ENCODE results near the gene RNF167. TPM values are rescaled to one million over a fixed set of nuclear protein-coding genes. Genes with fewer than 3 reads are reported as not detected.
"Not testable (repeated sequence)": the region's sequence is repeated elsewhere in the genome, so short reads cannot be mapped to it uniquely, and the experiment has no call there.

RNF167 gene
- total RNA-seq, 1 experiment from 2014 or later, result 135 TPM

GRCh38 chr17:4919511-4920047, 20.5 kb upstream of the RNF167 start:
- H3K27ac ChIP-seq, result no peak overlapping the region
- POLR2A ChIA-PET (ENCODE audit: unreplicated experiment), result interaction anchor here (0.8 kb wide), 1 partner anchor 109 kb away, joined by 3 read pairs; no protein-coding TSS in a partner anchor
- H3K36me3 ChIP-seq (ENCODE audit: low read depth), result no peaks in the 10 kb centered on the region
- H3K4me1 ChIP-seq (replicated peaks; ENCODE audit: insufficient read depth), result no peaks in the 10 kb centered on the region
- BruUV-seq (replicated peaks), result no TSS peak
- no peak for DNase-seq
- H3K4me3 ChIP-seq, result no peak overlapping the region
- no peaks in the 10 kb centered on the region for H3K9me2 ChIP-seq (ENCODE audit: insufficient read depth)
- peaks cover 3% of the 10 kb centered on the region; the same call in 1 of the 2 replicates for H3F3A ChIP-seq (ENCODE audit: insufficient read depth, low read depth)
- no peaks in the 10 kb centered on the region for H3K9me3 ChIP-seq (ENCODE audit: insufficient read depth, low read depth)
- no peaks in the 10 kb centered on the region for H3K27me3 ChIP-seq (ENCODE audit: insufficient read depth, low read depth)
- no peaks in the 10 kb centered on the region for H4K20me1 ChIP-seq (ENCODE audit: insufficient read depth)
- CTCF ChIA-PET, result interaction anchor here (0.7 kb wide), 1 partner anchor 672 kb away, joined by 7 read pairs; no protein-coding TSS in a partner anchor
- H3K79me2 ChIP-seq (ENCODE audit: low read depth), result no peaks in the 10 kb centered on the region
- TF ChIP-seq CTCF (conservative IDR thresholded peaks at IDR 0.05) (no peak), EZH2 (IDR thresholded peaks at IDR 0.05; ENCODE audit: low read depth) (no peak)
- intact Hi-C loops (cut with micrococcal nuclease; ENCODE audit: unreplicated experiment), result no loop called here
- H3K4me2 ChIP-seq, result no peak overlapping the region
- no peak overlapping the region for H2AFZ ChIP-seq

- no peak for DNase-seq
- Histone ChIP-seq H4K20me1 (ENCODE audit: insufficient read depth) (no peaks in the 10 kb centered on the region), H2AFZ (no peak overlapping the region), H3K79me2 (ENCODE audit: low read depth) (no peaks in the 10 kb centered on the region), H3K4me2 (no peak overlapping the region), H3K36me3 (ENCODE audit: low read depth) (no peaks in the 10 kb centered on the region), H3F3A (ENCODE audit: insufficient read depth, low read depth) (peaks cover 3% of the 10 kb centered on the region; the same call in 1 of the 2 replicates), H3K9me3 (ENCODE audit: insufficient read depth, low read depth) (no peaks in the 10 kb centered on the region), H3K27ac (no peak overlapping the region), H3K27me3 (ENCODE audit: insufficient read depth, low read depth) (no peaks in the 10 kb centered on the region), H3K4me3 (no peak overlapping the region), H3K9me2 (ENCODE audit: insufficient read depth) (no peaks in the 10 kb centered on the region), H3K4me1 (replicated peaks; ENCODE audit: insufficient read depth) (no peaks in the 10 kb centered on the region)
- BruUV-seq (replicated peaks), result no TSS peak
- no peak for TF ChIP-seq EZH2 (IDR thresholded peaks at IDR 0.05; ENCODE audit: low read depth)
- TF ChIP-seq CTCF (conservative IDR thresholded peaks at IDR 0.05), result no peak
- ChIA-PET POLR2A (ENCODE audit: unreplicated experiment) (interaction anchor here (0.7 kb wide), 1 partner anchor 673 kb away, joined by 12 read pairs; no protein-coding TSS in a partner anchor), CTCF (no interaction called here)
- intact Hi-C loops (cut with micrococcal nuclease; ENCODE audit: unreplicated experiment), result no loop called here
These were observed 19.6 kb upstream of the RNF167 start for GRCh38 chr17:4920351-4921048.

GRCh38 chr17:4921320-4921719, 18.7 kb upstream of the RNF167 start:
- POLR2A ChIA-PET (ENCODE audit: unreplicated experiment), result interaction anchor here (0.7 kb wide), 2 partner anchors 535 to 673 kb away, joined by 3 to 12 read pairs; no protein-coding TSS in a partner anchor
- intact Hi-C loops (cut with micrococcal nuclease; ENCODE audit: unreplicated experiment), result no loop called here
- no peak overlapping the region for H3K4me3 ChIP-seq
- no peaks in the 10 kb centered on the region for H3K9me2 ChIP-seq (ENCODE audit: insufficient read depth)
- no peak overlapping the region for H3K4me2 ChIP-seq
- no peaks in the 10 kb centered on the region for H3K4me1 ChIP-seq (replicated peaks; ENCODE audit: insufficient read depth)
- CTCF ChIA-PET, result interaction anchor here (0.6 kb wide), 1 partner anchor 44 kb away, joined by 4 read pairs; no protein-coding TSS in a partner anchor
- H3K79me2 ChIP-seq (ENCODE audit: low read depth), result no peaks in the 10 kb centered on the region
- no peak overlapping the region for H3K27ac ChIP-seq
- H3K36me3 ChIP-seq (ENCODE audit: low read depth), result no peaks in the 10 kb centered on the region
- TF ChIP-seq EZH2 (IDR thresholded peaks at IDR 0.05; ENCODE audit: low read depth) (no peak), CTCF (conservative IDR thresholded peaks at IDR 0.05) (no peak)
- no peak for DNase-seq
- H3K9me3 ChIP-seq (ENCODE audit: insufficient read depth, low read depth), result no peaks in the 10 kb centered on the region
- H3K27me3 ChIP-seq (ENCODE audit: insufficient read depth, low read depth), result no peaks in the 10 kb centered on the region
- no peak overlapping the region for H2AFZ ChIP-seq
- BruUV-seq (replicated peaks), result no TSS peak
- H4K20me1 ChIP-seq (ENCODE audit: insufficient read depth), result no peaks in the 10 kb centered on the region
- peaks cover 3% of the 10 kb centered on the region; the same call in 1 of the 2 replicates for H3F3A ChIP-seq (ENCODE audit: insufficient read depth, low read depth)

- POLR2A ChIA-PET (ENCODE audit: unreplicated experiment), result interaction anchor here (0.5 kb wide), 1 partner anchor 24 kb away, joined by 4 read pairs; the partner anchor contains the start of gene ENO3
- H3K27me3 ChIP-seq (ENCODE audit: insufficient read depth, low read depth); H2AFZ ChIP-seq; H4K20me1 ChIP-seq (ENCODE audit: insufficient read depth); intact Hi-C loops (cut with micrococcal nuclease; ENCODE audit: unreplicated experiment); H3K79me2 ChIP-seq (ENCODE audit: low read depth); CTCF ChIA-PET; H3K9me3 ChIP-seq (ENCODE audit: insufficient read depth, low read depth); H3K27ac ChIP-seq; H3F3A ChIP-seq (ENCODE audit: insufficient read depth, low read depth); DNase-seq; H3K36me3 ChIP-seq (ENCODE audit: low read depth); H3K4me3 ChIP-seq; H3K4me1 ChIP-seq (replicated peaks; ENCODE audit: insufficient read depth); H3K4me2 ChIP-seq; H3K9me2 ChIP-seq (ENCODE audit: insufficient read depth); BruUV-seq (replicated peaks): not testable (repeated sequence)
These were observed 13.3 kb upstream of the RNF167 start for GRCh38 chr17:4926577-4927335.
